Nephron progenitor cell (in vitro differentiated cells): Measurements from ENCODE around the gene AHRR.

ENCODE experiments used
- DNase-seq: peaks from one replicate; pipeline ENCODE4 v3.0.0; 2021
- H3K27ac Mint-ChIP-seq: 2 replicates; pipeline ENCODE4 v1.8.0; 2021; ENCODE audit warnings: mild to moderate bottlenecking, moderate library complexity, mixed read lengths
- H3K27me3 Mint-ChIP-seq: 2 replicates; pipeline ENCODE4 v1.8.0; 2021; ENCODE audit warnings: mild to moderate bottlenecking, low read depth, mixed read lengths; ENCODE audit not compliant: poor library complexity
- H3K36me3 Mint-ChIP-seq: 2 replicates; pipeline ENCODE4 v1.8.0; 2021; ENCODE audit warnings: low read depth, mixed read lengths
- H3K4me1 Mint-ChIP-seq: 2 replicates; pipeline ENCODE4 v1.8.0; 2021; ENCODE audit warnings: mixed read lengths
- H3K4me3 Mint-ChIP-seq: 2 replicates; pipeline ENCODE4 v1.8.0; 2021; ENCODE audit warnings: mild to moderate bottlenecking, moderate library complexity, mixed read lengths
- H3K9me3 Mint-ChIP-seq: 2 replicates; pipeline ENCODE4 v1.8.0; 2021; ENCODE audit warnings: mild to moderate bottlenecking, moderate library complexity, mixed read lengths
- CTCF ChIP-seq: fragments of 200-600 bp; sonication (generic); IDR thresholded peaks from 2 replicates; pipeline ENCODE4 v1.5.0; 2021; ENCODE audit warnings: antibody characterized with exemption

AHRR gene

GRCh38 chr5:441996-442334 lies 120.5 kb downstream of the AHRR start:
- Mint-ChIP-seq H3K36me3 (peaks cover 9% of the 10 kb centered on the region), H3K9me3 (no peaks in the 10 kb centered on the region), H3K4me3 (peak overlapping the region; percentile 97), H3K27ac (no peak overlapping the region), H3K4me1 (peaks cover 50% of the 10 kb centered on the region), H3K27me3 (peaks cover 2% of the 10 kb centered on the region)
- no peak for DNase-seq
- no peak for TF ChIP-seq CTCF

GRCh38 chr5:442335-443238 lies 121.1 kb downstream of the AHRR start, which contains the start of gene EXOC3:
Gene EXOC3, plus strand, starts transcription at chr5:443176. Its CDS starts 3,030 bp downstream, at chr5:446206.
- H3K4me1 Mint-ChIP-seq, result peaks cover 50% of the 10 kb centered on the region
- peak; percentile 84 for DNase-seq
- no peak within 1 kb of the TSS for H3K27ac Mint-ChIP-seq
- TF ChIP-seq CTCF, result no peak
- H3K9me3 Mint-ChIP-seq, result no peaks in the 10 kb centered on the region
- peaks cover 12% of the 10 kb centered on the region for H3K36me3 Mint-ChIP-seq
- no peaks in the 10 kb centered on the region for H3K27me3 Mint-ChIP-seq
- H3K4me3 Mint-ChIP-seq, result peak within 1 kb of the TSS; percentile 97

- Mint-ChIP-seq H3K27me3 (no peaks in the 10 kb centered on the region), H3K4me3 (peak overlapping the region; percentile 97), H3K36me3 (peaks cover 21% of the 10 kb centered on the region), H3K4me1 (peaks cover 50% of the 10 kb centered on the region), H3K27ac (no peak overlapping the region), H3K9me3 (no peaks in the 10 kb centered on the region)
- no peak for TF ChIP-seq CTCF
- no peak for DNase-seq
Observed at GRCh38 chr5:443239-444151, 122.0 kb downstream of the AHRR start.

GRCh38 chr5:444226-444625 lies 122.7 kb downstream of the AHRR start:
- Mint-ChIP-seq H3K9me3 (no peaks in the 10 kb centered on the region), H3K4me3 (peak overlapping the region; percentile 97), H3K36me3 (peaks cover 28% of the 10 kb centered on the region), H3K27me3 (no peaks in the 10 kb centered on the region), H3K4me1 (peaks cover 50% of the 10 kb centered on the region), H3K27ac (no peak overlapping the region)
- DNase-seq, result no peak
- no peak for TF ChIP-seq CTCF

- H3K4me1 Mint-ChIP-seq, result peaks cover 36% of the 10 kb centered on the region
- peaks cover 42% of the 10 kb centered on the region for H3K36me3 Mint-ChIP-seq
- no peak for DNase-seq
- no peak for TF ChIP-seq CTCF
- peak overlapping the region; percentile 6 for H3K4me3 Mint-ChIP-seq
- H3K9me3 Mint-ChIP-seq, result peaks cover 6% of the 10 kb centered on the region
- H3K27ac Mint-ChIP-seq, result no peak overlapping the region
- H3K27me3 Mint-ChIP-seq, result no peaks in the 10 kb centered on the region
Observed at GRCh38 chr5:445591-445990, 124.1 kb downstream of the AHRR start.
